PFSK-1 (cell line): ENCODE results near the gene EBNA1BP2.

Source experiments
- FOXP2 ChIP-seq: optimal IDR thresholded peaks from 2 replicates; pipeline ENCODE3; 2011; ENCODE audit warnings: borderline replicate concordance, control low read depth, inconsistent platforms; ENCODE audit not compliant: insufficient read depth; ENCODE audit errors: extremely low read length, extremely low read depth
- POLR2AphosphoS5 ChIP-seq: IDR thresholded peaks from 2 replicates; pipeline ENCODE4 v1.6.1; 2012; ENCODE audit warnings: low read depth, mild to moderate bottlenecking, control low read depth, low read length, moderate library complexity
- SIN3A ChIP-seq: IDR thresholded peaks from 2 replicates; pipeline ENCODE4 v1.6.1; 2012; ENCODE audit warnings: mild to moderate bottlenecking, low read length, moderate library complexity, borderline replicate concordance; ENCODE audit not compliant: insufficient read depth
- TAF1 ChIP-seq: IDR thresholded peaks from 2 replicates; pipeline ENCODE4 v1.6.1; 2012; ENCODE audit warnings: low read length, control low read depth, borderline replicate concordance; ENCODE audit not compliant: insufficient read depth
- TF ChIP-seq, protein P1 (sequence below), 2 experiments: IDR thresholded peaks; 2 replicates each; pipeline versions ENCODE4 v1.6.1 to v1.8.0; 2011 to 2012; ENCODE audit warnings: low read depth in 2 of 2, low read length in 2 of 2, control low read depth in 1 of 2, inconsistent platforms in 1 of 2, mild to moderate bottlenecking in 1 of 2, moderate library complexity in 1 of 2; ENCODE audit not compliant: insufficient read depth in 1 of 2

The EBNA1BP2 gene

DNA sequence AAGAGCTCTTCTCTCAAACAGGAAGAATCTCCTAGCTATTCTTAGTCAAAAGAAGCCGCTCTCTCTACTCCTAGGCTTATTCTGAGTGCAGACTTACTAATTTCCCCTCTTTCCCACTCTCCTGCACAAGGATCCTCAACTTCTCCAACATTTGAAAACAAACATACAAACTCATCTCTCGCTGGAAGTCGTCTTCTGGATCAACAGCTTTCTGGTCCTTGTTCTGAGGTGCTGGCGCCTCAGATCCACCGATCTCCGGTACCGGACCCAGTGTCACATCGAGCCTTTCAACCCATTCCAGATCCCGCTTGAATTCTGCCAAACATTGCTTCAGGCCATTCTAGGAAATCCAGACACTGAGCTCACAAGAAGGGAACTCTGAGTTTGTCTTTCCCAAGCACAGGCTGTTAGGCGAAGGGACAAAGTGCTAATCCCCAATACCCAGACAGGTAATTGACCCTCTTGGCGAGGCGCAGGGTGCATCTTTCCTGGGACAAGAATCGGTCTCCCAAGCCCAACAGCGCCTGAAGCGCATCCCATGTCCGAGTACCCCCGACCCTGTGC is 696 bp downstream of the EBNA1BP2 start:
- no peak for TF ChIP-seq POLR2AphosphoS5
- no peak for TF ChIP-seq TAF1
- no peak for TF ChIP-seq SIN3A
- no peak for TF ChIP-seq FOXP2
- TF ChIP-seq, protein P1, sequence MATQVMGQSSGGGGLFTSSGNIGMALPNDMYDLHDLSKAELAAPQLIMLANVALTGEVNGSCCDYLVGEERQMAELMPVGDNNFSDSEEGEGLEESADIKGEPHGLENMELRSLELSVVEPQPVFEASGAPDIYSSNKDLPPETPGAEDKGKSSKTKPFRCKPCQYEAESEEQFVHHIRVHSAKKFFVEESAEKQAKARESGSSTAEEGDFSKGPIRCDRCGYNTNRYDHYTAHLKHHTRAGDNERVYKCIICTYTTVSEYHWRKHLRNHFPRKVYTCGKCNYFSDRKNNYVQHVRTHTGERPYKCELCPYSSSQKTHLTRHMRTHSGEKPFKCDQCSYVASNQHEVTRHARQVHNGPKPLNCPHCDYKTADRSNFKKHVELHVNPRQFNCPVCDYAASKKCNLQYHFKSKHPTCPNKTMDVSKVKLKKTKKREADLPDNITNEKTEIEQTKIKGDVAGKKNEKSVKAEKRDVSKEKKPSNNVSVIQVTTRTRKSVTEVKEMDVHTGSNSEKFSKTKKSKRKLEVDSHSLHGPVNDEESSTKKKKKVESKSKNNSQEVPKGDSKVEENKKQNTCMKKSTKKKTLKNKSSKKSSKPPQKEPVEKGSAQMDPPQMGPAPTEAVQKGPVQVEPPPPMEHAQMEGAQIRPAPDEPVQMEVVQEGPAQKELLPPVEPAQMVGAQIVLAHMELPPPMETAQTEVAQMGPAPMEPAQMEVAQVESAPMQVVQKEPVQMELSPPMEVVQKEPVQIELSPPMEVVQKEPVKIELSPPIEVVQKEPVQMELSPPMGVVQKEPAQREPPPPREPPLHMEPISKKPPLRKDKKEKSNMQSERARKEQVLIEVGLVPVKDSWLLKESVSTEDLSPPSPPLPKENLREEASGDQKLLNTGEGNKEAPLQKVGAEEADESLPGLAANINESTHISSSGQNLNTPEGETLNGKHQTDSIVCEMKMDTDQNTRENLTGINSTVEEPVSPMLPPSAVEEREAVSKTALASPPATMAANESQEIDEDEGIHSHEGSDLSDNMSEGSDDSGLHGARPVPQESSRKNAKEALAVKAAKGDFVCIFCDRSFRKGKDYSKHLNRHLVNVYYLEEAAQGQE (IDR thresholded peaks at IDR 0.05; ENCODE audit: insufficient read depth in 1 of 2, low read depth in 2 of 2, low read length in 2 of 2), result no peak

DNA sequence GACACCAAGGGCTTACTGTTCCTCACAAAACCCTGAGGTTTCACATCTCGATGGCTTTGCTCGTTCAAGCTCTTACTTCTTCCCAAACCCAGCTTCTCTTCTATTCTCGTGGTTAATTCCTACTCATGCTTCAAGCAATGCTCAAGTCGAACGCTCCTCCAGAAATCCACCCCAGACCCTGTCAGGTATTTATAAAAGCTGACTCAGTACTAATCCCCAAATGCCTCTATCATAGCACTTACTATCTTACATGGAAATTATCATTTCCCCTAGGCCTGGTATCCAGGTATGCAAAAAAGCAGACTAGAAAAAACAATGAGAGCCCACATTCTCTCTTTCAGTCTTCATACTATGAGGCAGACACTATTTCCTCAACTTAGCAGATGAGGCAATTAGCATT is 6.3 kb downstream of the EBNA1BP2 start:
- no peak for TF ChIP-seq SIN3A
- TF ChIP-seq FOXP2, result no peak
- no peak for TF ChIP-seq POLR2AphosphoS5
- no peak for TF ChIP-seq TAF1
- TF ChIP-seq, protein P1 (IDR thresholded peaks at IDR 0.05; ENCODE audit: insufficient read depth in 1 of 2, low read depth in 2 of 2, low read length in 2 of 2), result no peak

DNA sequence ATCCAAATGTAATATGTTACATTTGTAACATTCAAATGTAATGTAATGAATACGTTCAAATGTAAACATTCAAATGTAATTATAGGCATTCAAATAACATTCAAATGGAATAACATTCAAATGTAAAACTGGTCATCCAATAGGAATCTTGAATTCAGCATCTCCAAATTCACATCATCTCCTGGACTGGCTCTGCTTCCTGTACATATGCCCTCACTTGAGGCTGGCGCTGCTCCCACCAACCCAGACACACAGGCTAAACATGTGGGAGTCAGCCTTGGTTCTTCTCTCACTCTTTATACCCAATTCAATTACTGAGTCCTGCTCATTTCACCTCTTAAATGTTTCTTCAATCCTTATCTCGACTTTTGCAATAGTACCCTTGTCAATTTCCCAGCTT is 6.9 kb downstream of the EBNA1BP2 start:
- no peak for TF ChIP-seq POLR2AphosphoS5

DNA sequence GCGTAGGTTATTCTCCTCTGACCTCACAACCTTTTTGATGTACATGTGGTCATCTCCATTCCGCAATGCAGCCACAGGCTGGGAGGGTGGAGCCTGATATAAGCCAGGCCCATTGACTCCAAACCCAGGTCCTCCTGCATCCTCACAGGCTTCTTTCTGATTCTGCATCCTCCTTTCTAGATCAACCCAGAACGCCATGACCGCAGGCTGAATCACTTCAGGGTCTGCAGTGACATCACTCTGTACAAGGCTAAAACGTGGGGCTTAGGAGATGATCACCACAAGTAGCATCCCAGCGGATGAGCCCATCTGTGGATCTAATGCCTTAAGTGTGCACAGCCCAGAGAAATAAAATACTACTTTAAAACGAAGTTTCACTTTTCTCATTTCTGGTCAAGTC is 16.1 kb downstream of the EBNA1BP2 start:
- TF ChIP-seq POLR2AphosphoS5 (no peak), FOXP2 (no peak), TAF1 (no peak), SIN3A (no peak)
- TF ChIP-seq, protein P1 (IDR thresholded peaks at IDR 0.05; ENCODE audit: insufficient read depth in 1 of 2, low read depth in 2 of 2, low read length in 2 of 2), result no peak

DNA sequence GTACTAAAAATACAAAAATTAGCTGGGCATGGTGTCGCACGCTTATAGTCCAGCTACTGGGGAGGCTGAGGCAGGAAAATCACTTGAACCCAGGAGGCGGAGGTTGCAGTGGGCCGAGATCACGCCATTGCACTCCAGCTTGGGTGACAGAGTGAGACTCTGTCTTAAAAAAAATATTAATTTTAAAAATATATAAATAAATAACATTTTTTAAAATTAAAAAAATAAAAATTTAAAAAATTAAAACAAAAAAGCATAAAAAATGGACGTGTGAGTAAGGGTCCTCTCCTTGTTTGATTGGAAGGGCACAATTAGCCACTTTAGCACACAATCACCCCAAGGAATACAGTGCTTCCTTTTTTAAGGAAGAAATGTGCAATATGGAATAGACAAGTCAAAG is 18.6 kb downstream of the EBNA1BP2 start:
- TF ChIP-seq FOXP2, result no peak
- no peak for TF ChIP-seq TAF1
- TF ChIP-seq, protein P1 (IDR thresholded peaks at IDR 0.05; ENCODE audit: insufficient read depth in 1 of 2, low read depth in 2 of 2, low read length in 2 of 2), result no peak
- no peak for TF ChIP-seq POLR2AphosphoS5
- no peak for TF ChIP-seq SIN3A

DNA sequence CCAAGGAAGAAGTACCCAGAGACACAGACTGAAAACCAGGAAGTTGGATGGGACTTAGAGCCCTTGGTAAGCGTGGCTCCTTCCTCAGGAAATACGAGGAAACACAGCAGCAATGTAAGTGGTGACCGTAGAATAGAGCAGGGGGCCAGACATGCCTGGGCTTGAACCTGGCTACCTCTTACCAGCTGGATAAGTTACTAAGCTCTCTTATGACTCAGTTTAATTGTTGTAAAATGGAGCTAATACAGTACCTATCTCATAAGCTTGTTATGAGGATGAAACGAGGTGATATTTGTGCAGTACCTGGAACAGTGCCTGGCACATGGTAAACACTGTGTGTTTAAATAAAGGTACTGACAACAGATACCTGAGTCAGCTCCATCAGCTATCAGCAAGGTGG is 19.2 kb downstream of the EBNA1BP2 start:
- TF ChIP-seq POLR2AphosphoS5 (no peak), SIN3A (no peak), TAF1 (no peak), FOXP2 (no peak)
- TF ChIP-seq, protein P1 (IDR thresholded peaks at IDR 0.05; ENCODE audit: insufficient read depth in 1 of 2, low read depth in 2 of 2, low read length in 2 of 2), result no peak
